ENCODE results near the gene PIGW.

The PIGW gene

DNA sequence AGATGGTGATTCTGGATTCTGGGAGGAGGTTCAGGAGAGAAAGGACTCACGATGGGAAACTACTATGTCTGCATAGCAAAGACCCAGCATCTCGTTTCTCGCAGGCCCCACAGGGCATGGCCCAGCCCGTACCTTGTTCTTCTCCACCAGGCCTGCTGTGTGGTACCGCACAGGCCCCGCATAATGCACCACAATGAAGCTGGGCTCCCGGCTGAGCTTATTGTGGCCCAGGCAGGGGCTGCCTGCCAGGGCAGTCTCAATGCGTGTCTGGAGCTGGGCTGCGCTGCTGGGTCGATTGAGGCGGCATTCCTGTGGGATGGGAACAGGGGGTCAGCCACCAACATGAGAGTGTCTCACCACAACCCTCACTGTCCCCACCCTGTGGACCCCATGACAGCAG is 28.0 kb upstream of the PIGW start:
- TF ChIP-seq FOXP2 (optimal IDR thresholded peaks at IDR 0.05; ENCODE audit: borderline replicate concordance, extremely low read depth, extremely low read length, insufficient read depth) (no peak), POLR2AphosphoS5 (IDR thresholded peaks at IDR 0.05; ENCODE audit: low read depth, low read length) (no peak)

DNA sequence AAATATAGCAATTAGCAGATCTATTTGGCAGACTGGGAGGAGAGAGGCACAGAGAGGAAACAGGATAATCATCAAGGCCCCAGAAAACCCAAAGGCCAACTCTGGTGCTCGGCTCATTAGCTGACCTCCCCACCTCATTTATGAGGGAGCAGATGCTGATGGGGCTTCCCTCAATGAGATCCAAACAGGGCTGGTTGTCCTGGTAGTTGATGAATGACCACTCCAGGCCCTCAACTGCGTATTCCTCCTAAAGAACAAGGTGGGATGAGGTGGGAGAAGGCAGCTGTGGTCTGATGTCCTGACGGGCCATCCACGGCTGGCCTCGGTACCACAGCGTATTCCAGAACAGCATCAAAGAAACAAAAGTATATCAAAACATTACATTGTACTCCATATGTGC is 27.5 kb upstream of the PIGW start:
- TF ChIP-seq POLR2AphosphoS5 (IDR thresholded peaks at IDR 0.05; ENCODE audit: low read depth, low read length): no peak
- no peak for TF ChIP-seq FOXP2 (optimal IDR thresholded peaks at IDR 0.05; ENCODE audit: borderline replicate concordance, extremely low read depth, extremely low read length, insufficient read depth)
- TF ChIP-seq SIN3A (IDR thresholded peaks at IDR 0.05; ENCODE audit: borderline replicate concordance, insufficient read depth, low read length): no peak
- TF ChIP-seq, protein P1, sequence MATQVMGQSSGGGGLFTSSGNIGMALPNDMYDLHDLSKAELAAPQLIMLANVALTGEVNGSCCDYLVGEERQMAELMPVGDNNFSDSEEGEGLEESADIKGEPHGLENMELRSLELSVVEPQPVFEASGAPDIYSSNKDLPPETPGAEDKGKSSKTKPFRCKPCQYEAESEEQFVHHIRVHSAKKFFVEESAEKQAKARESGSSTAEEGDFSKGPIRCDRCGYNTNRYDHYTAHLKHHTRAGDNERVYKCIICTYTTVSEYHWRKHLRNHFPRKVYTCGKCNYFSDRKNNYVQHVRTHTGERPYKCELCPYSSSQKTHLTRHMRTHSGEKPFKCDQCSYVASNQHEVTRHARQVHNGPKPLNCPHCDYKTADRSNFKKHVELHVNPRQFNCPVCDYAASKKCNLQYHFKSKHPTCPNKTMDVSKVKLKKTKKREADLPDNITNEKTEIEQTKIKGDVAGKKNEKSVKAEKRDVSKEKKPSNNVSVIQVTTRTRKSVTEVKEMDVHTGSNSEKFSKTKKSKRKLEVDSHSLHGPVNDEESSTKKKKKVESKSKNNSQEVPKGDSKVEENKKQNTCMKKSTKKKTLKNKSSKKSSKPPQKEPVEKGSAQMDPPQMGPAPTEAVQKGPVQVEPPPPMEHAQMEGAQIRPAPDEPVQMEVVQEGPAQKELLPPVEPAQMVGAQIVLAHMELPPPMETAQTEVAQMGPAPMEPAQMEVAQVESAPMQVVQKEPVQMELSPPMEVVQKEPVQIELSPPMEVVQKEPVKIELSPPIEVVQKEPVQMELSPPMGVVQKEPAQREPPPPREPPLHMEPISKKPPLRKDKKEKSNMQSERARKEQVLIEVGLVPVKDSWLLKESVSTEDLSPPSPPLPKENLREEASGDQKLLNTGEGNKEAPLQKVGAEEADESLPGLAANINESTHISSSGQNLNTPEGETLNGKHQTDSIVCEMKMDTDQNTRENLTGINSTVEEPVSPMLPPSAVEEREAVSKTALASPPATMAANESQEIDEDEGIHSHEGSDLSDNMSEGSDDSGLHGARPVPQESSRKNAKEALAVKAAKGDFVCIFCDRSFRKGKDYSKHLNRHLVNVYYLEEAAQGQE (IDR thresholded peaks at IDR 0.05; ENCODE audit: insufficient read depth in 1 of 2, low read depth in 2 of 2, low read length in 2 of 2): no peak
- TF ChIP-seq TAF1 (IDR thresholded peaks at IDR 0.05; ENCODE audit: borderline replicate concordance, insufficient read depth, low read length): no peak

DNA sequence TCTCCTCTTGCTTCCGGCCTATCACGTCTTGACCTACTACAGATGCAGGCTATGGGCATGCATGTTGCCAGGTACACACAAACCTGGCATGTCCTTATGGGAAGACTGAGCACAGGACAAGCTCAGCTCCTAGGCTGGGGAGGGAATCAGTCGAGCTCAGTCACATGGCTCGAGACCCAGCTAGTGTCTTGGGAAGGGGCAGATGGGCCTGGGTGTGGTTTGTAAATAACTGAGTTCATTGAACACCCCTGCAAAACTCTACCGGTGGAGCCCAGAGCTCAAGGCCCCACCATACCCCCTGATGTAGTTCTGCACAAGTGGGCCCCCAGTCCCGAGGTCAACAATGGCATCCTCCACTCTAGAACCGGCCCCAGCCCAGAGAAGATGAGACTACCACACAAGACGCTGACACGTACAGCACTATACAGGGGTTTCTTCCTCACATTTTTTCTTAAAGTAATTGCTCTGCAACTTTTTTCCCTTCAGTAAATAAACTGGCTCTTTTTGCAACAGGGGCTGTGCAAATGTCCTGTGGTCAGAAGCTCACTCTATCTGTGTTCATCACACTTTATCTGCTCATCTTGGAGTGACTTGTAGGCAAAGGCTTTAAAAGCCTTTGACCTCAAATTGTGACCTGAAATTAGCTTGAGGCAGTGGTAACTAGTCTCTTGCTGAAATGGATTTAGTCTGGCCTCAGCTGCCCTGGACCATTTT is 25.4 kb upstream of the PIGW start:
- TF ChIP-seq POLR2AphosphoS5 (IDR thresholded peaks at IDR 0.05; ENCODE audit: low read depth, low read length) (no peak), FOXP2 (optimal IDR thresholded peaks at IDR 0.05; ENCODE audit: borderline replicate concordance, extremely low read depth, extremely low read length, insufficient read depth) (no peak), SIN3A (IDR thresholded peaks at IDR 0.05; ENCODE audit: borderline replicate concordance, insufficient read depth, low read length) (no peak), TAF1 (IDR thresholded peaks at IDR 0.05; ENCODE audit: borderline replicate concordance, insufficient read depth, low read length) (no peak)
- TF ChIP-seq, protein P1 (IDR thresholded peaks at IDR 0.05; ENCODE audit: insufficient read depth in 1 of 2, low read depth in 2 of 2, low read length in 2 of 2): no peak

DNA sequence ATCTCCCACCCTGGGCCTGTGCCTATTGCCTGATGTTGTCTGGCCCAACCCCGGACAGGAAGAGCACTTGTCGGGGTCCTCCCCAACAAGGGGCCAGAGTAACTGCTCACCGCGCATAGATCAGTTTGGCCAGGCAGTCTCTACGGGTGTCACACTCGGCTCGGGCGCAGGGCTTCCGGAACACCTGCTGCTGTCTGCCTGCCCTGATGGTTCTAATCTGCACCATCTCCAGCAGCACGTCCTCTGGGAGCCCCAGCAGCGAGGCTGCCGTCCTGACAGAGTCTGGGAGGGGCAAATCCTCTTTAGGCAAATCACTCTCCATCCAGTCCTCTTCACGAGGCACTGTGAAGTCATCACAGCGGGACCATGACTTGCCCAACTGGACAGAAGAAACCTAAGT is 24.2 kb upstream of the PIGW start:
- TF ChIP-seq SIN3A (IDR thresholded peaks at IDR 0.05; ENCODE audit: borderline replicate concordance, insufficient read depth, low read length): no peak
- TF ChIP-seq FOXP2 (optimal IDR thresholded peaks at IDR 0.05; ENCODE audit: borderline replicate concordance, extremely low read depth, extremely low read length, insufficient read depth): no peak
- TF ChIP-seq POLR2AphosphoS5 (IDR thresholded peaks at IDR 0.05; ENCODE audit: low read depth, low read length): no peak
- TF ChIP-seq TAF1 (IDR thresholded peaks at IDR 0.05; ENCODE audit: borderline replicate concordance, insufficient read depth, low read length): no peak
- TF ChIP-seq, protein P1 (IDR thresholded peaks at IDR 0.05; ENCODE audit: insufficient read depth in 1 of 2, low read depth in 2 of 2, low read length in 2 of 2): no peak

DNA sequence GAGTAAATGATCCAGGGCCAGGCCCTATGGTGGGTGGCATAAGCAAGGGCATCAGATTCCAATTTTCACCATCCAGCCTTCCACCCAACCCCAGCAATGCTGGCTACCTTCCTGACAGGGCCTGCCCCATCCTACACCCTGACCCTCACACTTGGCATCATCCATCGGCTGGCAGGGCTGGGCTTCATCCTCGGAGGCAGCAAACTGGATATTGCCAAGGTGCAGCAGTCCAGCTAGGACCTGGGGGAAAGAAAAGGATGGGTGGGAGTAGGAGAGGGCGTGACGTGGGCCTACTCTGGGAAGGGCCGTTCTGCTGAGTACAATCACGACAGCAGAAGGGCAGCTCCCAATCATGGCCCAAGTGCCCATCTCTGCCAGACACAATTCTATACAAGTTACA is 23.6 kb upstream of the PIGW start:
- no peak for TF ChIP-seq SIN3A (IDR thresholded peaks at IDR 0.05; ENCODE audit: borderline replicate concordance, insufficient read depth, low read length)
- TF ChIP-seq, protein P1 (IDR thresholded peaks at IDR 0.05; ENCODE audit: insufficient read depth in 1 of 2, low read depth in 2 of 2, low read length in 2 of 2): no peak
- TF ChIP-seq POLR2AphosphoS5 (IDR thresholded peaks at IDR 0.05; ENCODE audit: low read depth, low read length): no peak
- no peak for TF ChIP-seq FOXP2 (optimal IDR thresholded peaks at IDR 0.05; ENCODE audit: borderline replicate concordance, extremely low read depth, extremely low read length, insufficient read depth)
